Parathyroid adenoma (tissue), 2 donors: ENCODE measurements around the gene NSMF.

Experiments used
- H2AFZ ChIP-seq: fragments of 300-600 bp; sonication (generic); one replicate; pipeline ENCODE4 v1.7.0; 2017; ENCODE audit warnings: antibody characterized with exemption, mild to moderate bottlenecking
- H3K27ac ChIP-seq: fragments of 300-600 bp; sonication (generic); one replicate; pipeline ENCODE4 v1.7.0; 2017
- H3K27me3 ChIP-seq: fragments of 300-600 bp; sonication (generic); one replicate; pipeline ENCODE4 v1.7.0; 2017; ENCODE audit warnings: low read length; ENCODE audit not compliant: control insufficient read depth, insufficient read depth
- H3K36me3 ChIP-seq: fragments of 300-600 bp; sonication (generic); one replicate; pipeline ENCODE4 v1.7.0; 2017; ENCODE audit warnings: low read length; ENCODE audit not compliant: control insufficient read depth, insufficient read depth
- H3K4me1 ChIP-seq: fragments of 300-600 bp; sonication (generic); one replicate; pipeline ENCODE4 v1.7.0; 2017; ENCODE audit warnings: control low read depth
- H3K4me2 ChIP-seq: fragments of 300-600 bp; sonication (generic); one replicate; pipeline ENCODE4 v1.7.0; 2017; ENCODE audit warnings: low read length
- H3K4me3 ChIP-seq: fragments of 300-600 bp; sonication (generic); one replicate; pipeline ENCODE4 v1.7.0; 2017; ENCODE audit warnings: low read depth, low read length
- H3K79me2 ChIP-seq: fragments of 300-600 bp; sonication (generic); one replicate; pipeline ENCODE4 v1.7.0; 2017; ENCODE audit warnings: control low read depth
- H3K9ac ChIP-seq: fragments of 300-600 bp; sonication (generic); one replicate; pipeline ENCODE4 v1.7.0; 2017; ENCODE audit warnings: mild to moderate bottlenecking
- H3K9me3 ChIP-seq: fragments of 300-600 bp; sonication (generic); one replicate; pipeline ENCODE4 v1.7.0; 2017; ENCODE audit warnings: low read length; ENCODE audit not compliant: control insufficient read depth
- TF ChIP-seq, protein P1 (sequence below): fragments of 300-600 bp; sonication (generic); IDR thresholded peaks from one replicate; pipeline ENCODE4 v1.7.0; 2017; ENCODE audit warnings: antibody characterized with exemption, mild to moderate bottlenecking
- donor health status: primary hyperparathyroidism.

The NSMF gene

DNA sequence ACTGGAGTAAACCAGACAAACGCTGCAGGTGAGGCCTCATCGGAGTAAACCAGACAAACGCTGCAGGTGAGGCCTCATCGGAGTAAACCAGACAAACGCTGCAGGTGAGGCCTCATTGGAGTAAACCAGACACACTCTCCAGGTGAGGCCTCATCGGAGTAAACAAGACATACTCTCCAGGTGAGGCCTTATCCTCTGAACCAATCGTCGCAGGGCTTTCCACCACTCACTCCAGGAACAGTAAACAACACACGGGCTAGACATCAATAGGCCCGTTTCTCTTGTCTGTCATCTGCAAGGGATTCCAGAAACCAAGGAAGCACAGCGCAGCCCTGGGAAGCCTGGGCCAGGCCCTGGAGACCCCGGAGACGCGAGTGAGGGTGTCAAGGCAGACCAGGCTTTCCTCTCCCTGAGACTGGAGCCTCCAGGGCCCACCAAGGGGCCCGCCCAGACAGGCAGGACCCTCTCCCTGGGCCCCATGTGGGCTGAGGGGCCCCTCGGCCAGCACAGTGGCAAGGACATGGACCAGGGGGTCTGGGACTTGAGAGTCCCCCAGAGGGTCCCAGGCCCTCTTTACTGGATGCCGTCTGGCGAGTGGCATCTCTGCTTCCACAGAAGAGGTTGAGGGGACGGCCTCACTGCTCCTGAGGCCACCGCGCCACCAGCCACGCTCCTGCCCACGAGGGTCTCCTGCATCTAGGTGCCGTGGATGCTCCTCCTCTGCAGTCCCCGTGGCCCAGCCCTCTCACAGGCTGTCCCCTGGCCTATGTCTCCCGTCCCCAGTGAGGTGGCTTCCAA lies 26.4 kb upstream of the NSMF start:
- Histone ChIP-seq H3K4me3 (no peak overlapping the region), H3K79me2 (no peaks in the 10 kb centered on the region), H3K27me3 (no peaks in the 10 kb centered on the region), H2AFZ (no peak overlapping the region), H3K36me3 (no peaks in the 10 kb centered on the region), H3K4me1 (no peaks in the 10 kb centered on the region), H3K27ac (no peak overlapping the region), H3K4me2 (no peak overlapping the region), H3K9ac (no peak overlapping the region), H3K9me3 (no peaks in the 10 kb centered on the region)
- TF ChIP-seq, protein P1, sequence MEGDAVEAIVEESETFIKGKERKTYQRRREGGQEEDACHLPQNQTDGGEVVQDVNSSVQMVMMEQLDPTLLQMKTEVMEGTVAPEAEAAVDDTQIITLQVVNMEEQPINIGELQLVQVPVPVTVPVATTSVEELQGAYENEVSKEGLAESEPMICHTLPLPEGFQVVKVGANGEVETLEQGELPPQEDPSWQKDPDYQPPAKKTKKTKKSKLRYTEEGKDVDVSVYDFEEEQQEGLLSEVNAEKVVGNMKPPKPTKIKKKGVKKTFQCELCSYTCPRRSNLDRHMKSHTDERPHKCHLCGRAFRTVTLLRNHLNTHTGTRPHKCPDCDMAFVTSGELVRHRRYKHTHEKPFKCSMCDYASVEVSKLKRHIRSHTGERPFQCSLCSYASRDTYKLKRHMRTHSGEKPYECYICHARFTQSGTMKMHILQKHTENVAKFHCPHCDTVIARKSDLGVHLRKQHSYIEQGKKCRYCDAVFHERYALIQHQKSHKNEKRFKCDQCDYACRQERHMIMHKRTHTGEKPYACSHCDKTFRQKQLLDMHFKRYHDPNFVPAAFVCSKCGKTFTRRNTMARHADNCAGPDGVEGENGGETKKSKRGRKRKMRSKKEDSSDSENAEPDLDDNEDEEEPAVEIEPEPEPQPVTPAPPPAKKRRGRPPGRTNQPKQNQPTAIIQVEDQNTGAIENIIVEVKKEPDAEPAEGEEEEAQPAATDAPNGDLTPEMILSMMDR: no peak

DNA sequence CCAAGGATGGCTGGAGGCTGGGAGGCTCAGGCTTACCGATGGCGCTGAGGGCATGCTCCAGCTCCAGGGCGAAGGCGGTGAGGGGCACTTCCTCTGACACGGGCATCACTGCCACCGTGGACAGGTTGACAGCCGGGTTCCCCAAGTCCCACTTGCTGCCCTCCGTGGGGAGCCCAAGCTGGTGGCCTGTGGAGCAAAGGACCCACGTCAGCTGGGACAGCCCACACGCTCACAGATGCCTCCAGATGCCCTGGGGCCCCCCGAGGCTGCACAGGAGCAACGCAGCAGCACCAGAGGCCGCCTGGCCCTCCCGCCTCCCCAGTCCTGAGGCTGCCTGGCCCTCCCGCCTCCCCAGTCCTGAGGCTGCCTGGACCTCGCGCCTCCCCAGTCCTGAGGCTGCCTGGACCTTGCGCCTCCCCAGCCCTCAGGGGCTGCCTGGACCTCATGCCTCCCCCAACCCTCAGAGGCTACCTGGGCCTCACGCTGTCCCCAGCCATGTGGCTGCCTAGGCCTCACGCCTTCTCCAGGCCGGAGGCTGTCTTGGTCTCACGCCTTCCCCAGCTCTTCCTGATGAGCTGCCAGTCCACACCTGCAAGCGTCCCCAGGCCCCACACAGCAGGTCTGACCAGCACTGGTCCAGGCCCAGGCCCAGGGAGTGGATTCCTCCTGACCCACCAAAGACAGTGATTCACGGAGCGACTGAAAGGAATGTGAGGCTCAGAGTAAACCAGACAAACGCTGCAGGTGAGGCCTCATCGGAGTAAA lies 25.6 kb upstream of the NSMF start:
- Histone ChIP-seq H3K4me2 (no peak overlapping the region), H2AFZ (no peak overlapping the region), H3K27me3 (no peaks in the 10 kb centered on the region), H3K9ac (no peak overlapping the region), H3K36me3 (no peaks in the 10 kb centered on the region), H3K27ac (no peak overlapping the region), H3K4me3 (no peak overlapping the region), H3K9me3 (no peaks in the 10 kb centered on the region), H3K79me2 (no peaks in the 10 kb centered on the region), H3K4me1 (no peaks in the 10 kb centered on the region)
- TF ChIP-seq, protein P1: no peak

DNA sequence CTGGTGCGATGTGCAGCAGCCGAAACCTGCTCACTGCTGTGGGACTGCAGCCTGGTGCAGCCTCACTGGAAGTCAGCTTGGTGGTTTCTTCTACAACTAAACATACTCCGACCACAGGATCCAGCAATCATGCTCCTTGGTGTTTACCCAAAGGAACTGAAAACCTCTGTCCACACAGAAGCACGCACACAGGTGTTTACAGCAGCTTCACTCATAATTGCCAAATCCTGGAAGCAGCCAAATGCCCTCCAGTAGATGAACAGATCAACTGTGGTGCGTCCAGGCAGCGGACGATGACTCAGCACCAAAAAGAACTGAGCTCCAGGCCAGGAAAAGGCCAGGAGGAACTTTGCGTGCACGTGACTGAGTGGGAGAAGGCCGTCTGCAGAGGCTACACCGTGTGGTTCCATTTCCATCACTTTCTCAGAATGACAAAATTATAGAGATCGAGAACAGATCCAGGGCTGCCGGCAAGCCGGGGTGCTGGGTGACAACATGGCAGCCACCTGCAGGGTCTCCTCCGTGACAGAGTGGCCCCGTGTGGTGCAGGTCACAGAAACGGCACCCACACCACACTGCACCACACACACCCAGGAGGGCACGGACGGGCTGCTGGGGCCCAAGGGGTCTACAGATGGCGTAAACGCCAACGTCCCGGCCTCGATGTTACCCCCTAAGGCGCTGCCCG lies 23.1 kb upstream of the NSMF start:
- Histone ChIP-seq H3K9me3 (no peaks in the 10 kb centered on the region), H3K27ac (no peak overlapping the region), H3K4me1 (no peaks in the 10 kb centered on the region), H3K36me3 (no peaks in the 10 kb centered on the region), H3K4me2 (peak overlapping the region; percentile 22), H2AFZ (no peak overlapping the region), H3K27me3 (no peaks in the 10 kb centered on the region), H3K79me2 (no peaks in the 10 kb centered on the region), H3K9ac (no peak overlapping the region), H3K4me3 (no peak overlapping the region)
- TF ChIP-seq, protein P1: no peak

DNA sequence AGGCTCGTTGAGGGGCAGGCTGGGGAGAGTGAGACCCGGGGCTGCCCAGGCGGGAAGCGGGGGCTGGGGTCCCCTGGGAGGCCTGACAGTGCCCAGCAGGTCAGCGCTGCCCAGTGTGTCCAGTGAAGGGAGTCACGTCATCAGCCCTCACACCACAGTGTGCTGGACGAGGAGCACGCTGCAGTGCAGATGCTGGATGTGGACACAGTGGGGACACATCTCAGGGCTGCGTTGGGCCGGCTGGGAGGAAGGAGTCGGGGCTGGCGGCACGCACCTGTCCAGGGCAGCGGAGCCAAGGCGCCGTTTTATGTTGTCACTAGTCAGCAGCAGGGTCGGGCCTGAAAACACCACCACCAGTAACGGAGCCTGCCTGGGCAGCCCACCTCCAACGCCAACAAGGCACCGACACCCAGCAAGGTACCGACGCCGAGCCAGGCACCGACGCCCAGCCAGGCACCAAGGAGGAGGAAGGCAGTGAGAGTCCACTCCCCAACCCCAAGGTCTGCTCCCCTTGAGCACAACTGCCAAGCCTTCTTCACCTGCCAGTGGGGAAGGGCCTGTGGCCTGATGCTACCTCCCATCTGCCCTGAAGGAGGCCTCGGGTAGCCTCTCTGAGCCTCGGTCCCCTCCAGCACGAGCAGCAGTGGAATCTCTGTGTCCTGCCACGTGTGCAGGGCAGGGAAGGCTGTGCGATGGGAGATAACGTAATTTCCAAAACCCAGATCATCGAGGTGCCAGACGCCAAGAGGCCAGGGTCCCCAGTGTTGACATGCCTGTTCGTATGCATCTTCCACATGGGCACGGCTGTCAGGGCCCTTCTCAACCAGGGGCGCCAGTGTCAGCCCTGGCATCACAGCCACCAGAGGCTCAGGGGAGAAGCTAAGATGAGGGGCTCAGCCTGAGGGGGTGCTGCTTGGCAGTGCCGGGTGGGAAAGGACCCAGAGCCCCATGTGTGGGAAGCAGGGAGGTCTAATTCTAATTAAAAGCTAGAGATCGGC lies 21.9 kb upstream of the NSMF start:
- TF ChIP-seq, protein P1: no peak
- Histone ChIP-seq H3K27me3 (no peaks in the 10 kb centered on the region), H3K4me3 (no peak overlapping the region), H3K27ac (no peak overlapping the region), H3K9ac (no peak overlapping the region), H3K4me2 (no peak overlapping the region), H3K4me1 (no peaks in the 10 kb centered on the region), H2AFZ (no peak overlapping the region), H3K9me3 (no peaks in the 10 kb centered on the region), H3K79me2 (no peaks in the 10 kb centered on the region), H3K36me3 (no peaks in the 10 kb centered on the region)
